ENCODE results near the gene DLG1.
A peak's percentile ranks its signal among the peaks of the same experiment; 100 is the strongest.

DLG1 gene

GRCh38 chr3:197295871-197296270 is 2.5 kb downstream of the DLG1 start:
- Histone ChIP-seq H3K36me3 (ENCODE audit: control insufficient read depth, insufficient read depth, low read length) (no peaks in the 10 kb centered on the region), H3K27me3 (replicated peaks; ENCODE audit: control insufficient read depth, insufficient read depth, low read length) (no peaks in the 10 kb centered on the region), H3K4me3 (replicated peaks; ENCODE audit: low read depth, low read length) (peak overlapping the region; percentile 98)
- DNase-seq (ENCODE audit: extremely low read depth, insufficient read length) = peak; percentile 20
- TF ChIP-seq, protein P1, sequence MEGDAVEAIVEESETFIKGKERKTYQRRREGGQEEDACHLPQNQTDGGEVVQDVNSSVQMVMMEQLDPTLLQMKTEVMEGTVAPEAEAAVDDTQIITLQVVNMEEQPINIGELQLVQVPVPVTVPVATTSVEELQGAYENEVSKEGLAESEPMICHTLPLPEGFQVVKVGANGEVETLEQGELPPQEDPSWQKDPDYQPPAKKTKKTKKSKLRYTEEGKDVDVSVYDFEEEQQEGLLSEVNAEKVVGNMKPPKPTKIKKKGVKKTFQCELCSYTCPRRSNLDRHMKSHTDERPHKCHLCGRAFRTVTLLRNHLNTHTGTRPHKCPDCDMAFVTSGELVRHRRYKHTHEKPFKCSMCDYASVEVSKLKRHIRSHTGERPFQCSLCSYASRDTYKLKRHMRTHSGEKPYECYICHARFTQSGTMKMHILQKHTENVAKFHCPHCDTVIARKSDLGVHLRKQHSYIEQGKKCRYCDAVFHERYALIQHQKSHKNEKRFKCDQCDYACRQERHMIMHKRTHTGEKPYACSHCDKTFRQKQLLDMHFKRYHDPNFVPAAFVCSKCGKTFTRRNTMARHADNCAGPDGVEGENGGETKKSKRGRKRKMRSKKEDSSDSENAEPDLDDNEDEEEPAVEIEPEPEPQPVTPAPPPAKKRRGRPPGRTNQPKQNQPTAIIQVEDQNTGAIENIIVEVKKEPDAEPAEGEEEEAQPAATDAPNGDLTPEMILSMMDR (IDR thresholded peaks at IDR 0.05; ENCODE audit: insufficient read depth, low read length, poor library complexity, severe bottlenecking) = no peak

GRCh38 chr3:197293605-197294237 is 4.7 kb downstream of the DLG1 start:
- no peak overlapping the region for H3K4me3 ChIP-seq (replicated peaks; ENCODE audit: low read depth, low read length)
- H3K36me3 ChIP-seq (ENCODE audit: control insufficient read depth, insufficient read depth, low read length) = no peaks in the 10 kb centered on the region; the same call in 1 of the 2 replicates
- H3K27me3 ChIP-seq (replicated peaks; ENCODE audit: control insufficient read depth, insufficient read depth, low read length) = no peaks in the 10 kb centered on the region
- no peak for DNase-seq (ENCODE audit: extremely low read depth, insufficient read length)
- TF ChIP-seq, protein P1 (IDR thresholded peaks at IDR 0.05; ENCODE audit: insufficient read depth, low read length, poor library complexity, severe bottlenecking) = no peak

- Histone ChIP-seq H3K27me3 (replicated peaks; ENCODE audit: control insufficient read depth, insufficient read depth, low read length) (no peaks in the 10 kb centered on the region), H3K4me3 (replicated peaks; ENCODE audit: low read depth, low read length) (no peak overlapping the region), H3K36me3 (ENCODE audit: control insufficient read depth, insufficient read depth, low read length) (no peaks in the 10 kb centered on the region; the same call in 1 of the 2 replicates)
- DNase-seq (ENCODE audit: extremely low read depth, insufficient read length) = no peak
- TF ChIP-seq, protein P1 (IDR thresholded peaks at IDR 0.05; ENCODE audit: insufficient read depth, low read length, poor library complexity, severe bottlenecking) = no peak
Measured at GRCh38 chr3:197292648-197293047, 5.8 kb downstream of the DLG1 start.

DNA sequence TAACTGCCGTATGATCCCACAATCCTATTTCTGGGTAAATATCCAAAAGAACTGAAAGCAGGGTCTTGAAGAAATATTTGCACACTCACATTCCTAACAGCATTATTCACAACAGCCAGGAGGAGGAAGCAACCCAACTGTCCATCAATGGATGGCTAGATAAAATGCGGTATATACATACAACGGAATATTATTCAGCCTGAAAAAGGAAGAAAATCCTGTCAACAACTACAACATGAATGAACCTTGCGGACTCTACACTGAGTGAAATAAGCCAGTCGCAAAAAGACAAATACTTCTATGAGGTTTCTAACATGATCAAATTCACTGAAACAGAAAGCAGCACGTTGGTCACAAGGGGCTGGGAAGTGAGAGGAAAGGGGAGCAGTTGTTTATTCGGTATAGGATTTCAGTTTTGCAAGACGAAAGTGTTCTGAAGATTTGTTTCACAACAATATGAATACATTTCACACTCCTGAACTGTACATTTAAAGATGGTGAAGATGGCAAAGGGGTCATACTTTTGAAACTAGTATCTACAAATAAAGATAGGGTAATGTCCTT is 6.2 kb downstream of the DLG1 start:
- TF ChIP-seq, protein P1 (IDR thresholded peaks at IDR 0.05; ENCODE audit: insufficient read depth, low read length, poor library complexity, severe bottlenecking) = no peak
- no peak for DNase-seq (ENCODE audit: extremely low read depth, insufficient read length)
- Histone ChIP-seq H3K4me3 (replicated peaks; ENCODE audit: low read depth, low read length) (no peak overlapping the region), H3K27me3 (replicated peaks; ENCODE audit: control insufficient read depth, insufficient read depth, low read length) (no peaks in the 10 kb centered on the region), H3K36me3 (ENCODE audit: control insufficient read depth, insufficient read depth, low read length) (no peaks in the 10 kb centered on the region; the same call in 1 of the 2 replicates)

- no peak for DNase-seq (ENCODE audit: extremely low read depth, insufficient read length)
- no peak overlapping the region for H3K4me3 ChIP-seq (replicated peaks; ENCODE audit: low read depth, low read length)
- no peaks in the 10 kb centered on the region for H3K27me3 ChIP-seq (replicated peaks; ENCODE audit: control insufficient read depth, insufficient read depth, low read length)
- TF ChIP-seq, protein P1 (IDR thresholded peaks at IDR 0.05; ENCODE audit: insufficient read depth, low read length, poor library complexity, severe bottlenecking) = no peak
- H3K36me3 ChIP-seq (ENCODE audit: control insufficient read depth, insufficient read depth, low read length) = peaks cover 6% of the 10 kb centered on the region
Measured at GRCh38 chr3:197289726-197290125, 8.7 kb downstream of the DLG1 start.

All from GM06990 (cell line).